ENCODE measurements around the gene ESR1.

ESR1 gene

GRCh38 chr6:151900256-151900655 is 92.8 kb downstream of the ESR1 start:
- Histone ChIP-seq H3K36me3 (no peaks in the 10 kb centered on the region), H3K4me3 (ENCODE audit: low read depth in 1 of 2, low read length in 1 of 2) (no peak overlapping the region), H3K27me3 (no peaks in the 10 kb centered on the region), H3K9me3 (no peaks in the 10 kb centered on the region), H3K4me1 (ENCODE audit: control insufficient read depth in 1 of 2, insufficient read depth in 1 of 2, low read depth in 1 of 2, low read length in 1 of 2) (no peaks in the 10 kb centered on the region), H3K27ac (no peak overlapping the region)
- no peak for TF ChIP-seq CTCF (IDR thresholded peaks at IDR 0.05)

GRCh38 chr6:151901009-151901411 is 93.5 kb downstream of the ESR1 start:
- Histone ChIP-seq H3K27ac (no peak overlapping the region), H3K4me1 (ENCODE audit: control insufficient read depth in 1 of 2, insufficient read depth in 1 of 2, low read depth in 1 of 2, low read length in 1 of 2) (no peaks in the 10 kb centered on the region), H3K4me3 (ENCODE audit: low read depth in 1 of 2, low read length in 1 of 2) (no peak overlapping the region), H3K9me3 (no peaks in the 10 kb centered on the region), H3K36me3 (no peaks in the 10 kb centered on the region), H3K27me3 (no peaks in the 10 kb centered on the region)
- TF ChIP-seq CTCF (IDR thresholded peaks at IDR 0.05): no peak

- H3K9me3 ChIP-seq: no peaks in the 10 kb centered on the region
- H3K27ac ChIP-seq: no peak overlapping the region
- TF ChIP-seq CTCF (IDR thresholded peaks at IDR 0.05): no peak
- no peaks in the 10 kb centered on the region for H3K27me3 ChIP-seq
- no peaks in the 10 kb centered on the region for H3K4me1 ChIP-seq (ENCODE audit: control insufficient read depth in 1 of 2, insufficient read depth in 1 of 2, low read depth in 1 of 2, low read length in 1 of 2)
- no peaks in the 10 kb centered on the region for H3K36me3 ChIP-seq
- no peak overlapping the region for H3K4me3 ChIP-seq (ENCODE audit: low read depth in 1 of 2, low read length in 1 of 2)
Measured at GRCh38 chr6:151904631-151905030, 97.1 kb downstream of the ESR1 start.

- no peak overlapping the region for H3K27ac ChIP-seq
- H3K27me3 ChIP-seq: no peaks in the 10 kb centered on the region
- no peaks in the 10 kb centered on the region for H3K4me1 ChIP-seq (ENCODE audit: control insufficient read depth in 1 of 2, insufficient read depth in 1 of 2, low read depth in 1 of 2, low read length in 1 of 2)
- TF ChIP-seq CTCF (IDR thresholded peaks at IDR 0.05): no peak
- no peaks in the 10 kb centered on the region for H3K36me3 ChIP-seq
- no peaks in the 10 kb centered on the region for H3K9me3 ChIP-seq
- H3K4me3 ChIP-seq (ENCODE audit: low read depth in 1 of 2, low read length in 1 of 2): no peak overlapping the region
Measured at GRCh38 chr6:151905072-151905471, 97.6 kb downstream of the ESR1 start.

GRCh38 chr6:151905854-151906253 is 98.4 kb downstream of the ESR1 start:
- Histone ChIP-seq H3K9me3 (no peaks in the 10 kb centered on the region), H3K4me3 (ENCODE audit: low read depth in 1 of 2, low read length in 1 of 2) (no peak overlapping the region), H3K36me3 (no peaks in the 10 kb centered on the region), H3K27me3 (no peaks in the 10 kb centered on the region), H3K4me1 (ENCODE audit: control insufficient read depth in 1 of 2, insufficient read depth in 1 of 2, low read depth in 1 of 2, low read length in 1 of 2) (no peaks in the 10 kb centered on the region), H3K27ac (no peak overlapping the region)
- no peak for TF ChIP-seq CTCF (IDR thresholded peaks at IDR 0.05)

GRCh38 chr6:151911401-151911800 is 103.9 kb downstream of the ESR1 start:
- no peak overlapping the region for H3K27ac ChIP-seq
- no peak overlapping the region for H3K4me3 ChIP-seq (ENCODE audit: low read depth in 1 of 2, low read length in 1 of 2)
- H3K9me3 ChIP-seq: no peaks in the 10 kb centered on the region
- no peaks in the 10 kb centered on the region for H3K27me3 ChIP-seq
- H3K36me3 ChIP-seq: no peaks in the 10 kb centered on the region
- no peak for TF ChIP-seq CTCF (IDR thresholded peaks at IDR 0.05)
- H3K4me1 ChIP-seq (ENCODE audit: control insufficient read depth in 1 of 2, insufficient read depth in 1 of 2, low read depth in 1 of 2, low read length in 1 of 2): no peaks in the 10 kb centered on the region
